MV-4-11 (cell line): ENCODE data around the gene CACNG4.

Experiments
- DNase-seq: peaks from one replicate; lab custom pipeline; 2025; lab: John Stamatoyannopoulos, UW

The CACNG4 gene

GRCh38 chr17:67066717-67067116 is 102.2 kb downstream of the CACNG4 start:
- DNase-seq = no peak

DNA sequence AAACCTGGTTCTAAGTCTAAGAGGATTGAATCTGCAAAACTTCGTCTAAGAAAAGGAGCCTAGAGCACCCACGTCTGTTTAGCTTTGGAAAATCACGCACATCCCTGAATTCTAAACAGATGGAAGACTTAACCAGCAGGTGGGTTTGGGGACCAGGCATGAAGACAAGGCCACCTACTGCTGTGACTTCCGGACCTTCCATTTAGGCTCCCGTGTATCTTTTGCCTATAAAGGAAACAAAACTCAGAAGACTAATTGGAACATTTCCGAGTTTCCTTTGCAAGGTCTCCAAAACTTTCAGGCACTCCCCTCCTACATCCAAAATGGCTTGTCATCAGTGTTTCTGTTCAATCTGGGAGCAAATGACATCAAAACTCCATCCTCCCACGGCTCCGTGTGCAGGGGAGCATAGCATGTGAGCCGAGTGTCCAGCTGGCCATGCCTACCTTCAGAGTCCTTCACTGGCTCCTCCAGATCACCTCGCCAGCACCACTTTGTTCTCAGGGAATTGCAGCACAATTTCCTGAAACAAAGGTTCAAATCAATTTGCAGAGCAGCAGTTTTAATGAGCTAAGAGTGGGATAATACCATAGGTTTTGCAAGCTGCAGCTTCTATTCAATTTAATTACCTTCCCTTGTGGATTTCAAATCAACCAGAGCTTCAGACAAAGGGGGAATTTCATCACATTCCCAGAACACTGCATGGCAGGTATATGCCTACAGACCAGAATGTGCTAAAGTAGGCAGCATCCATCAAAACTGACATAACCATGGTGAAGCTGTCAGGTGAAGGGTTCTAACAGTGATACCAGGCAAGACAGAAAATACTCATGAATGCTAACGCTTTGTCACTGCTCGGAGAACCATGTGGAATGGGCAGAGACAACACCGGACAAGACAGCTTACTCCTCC is 103.3 kb downstream of the CACNG4 start:
- DNase-seq = no peak

DNA sequence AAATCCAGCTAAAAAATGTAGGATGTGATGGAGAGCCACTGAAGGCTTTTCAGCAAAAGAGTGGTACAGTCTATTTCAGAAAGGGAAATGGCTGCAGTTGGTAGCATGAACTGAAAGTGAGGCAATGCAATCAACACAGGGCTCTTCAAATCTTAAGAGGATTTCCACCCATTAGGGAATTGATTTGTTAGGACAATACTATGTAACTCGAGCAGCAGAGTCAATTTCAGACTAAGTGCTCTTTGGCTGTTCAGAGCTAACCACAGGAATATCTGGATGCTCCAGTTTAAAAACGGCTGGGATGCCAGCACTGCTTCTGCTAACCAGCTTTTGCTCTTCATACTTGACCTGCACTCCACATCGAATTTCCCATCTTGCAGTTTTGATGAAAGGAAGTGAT is 104.5 kb downstream of the CACNG4 start:
- DNase-seq = peak; percentile 13

GRCh38 chr17:67069603-67070136 is 105.2 kb downstream of the CACNG4 start:
- DNase-seq = no peak

GRCh38 chr17:67071595-67071994 is 107.1 kb downstream of the CACNG4 start:
- DNase-seq = no peak

DNA sequence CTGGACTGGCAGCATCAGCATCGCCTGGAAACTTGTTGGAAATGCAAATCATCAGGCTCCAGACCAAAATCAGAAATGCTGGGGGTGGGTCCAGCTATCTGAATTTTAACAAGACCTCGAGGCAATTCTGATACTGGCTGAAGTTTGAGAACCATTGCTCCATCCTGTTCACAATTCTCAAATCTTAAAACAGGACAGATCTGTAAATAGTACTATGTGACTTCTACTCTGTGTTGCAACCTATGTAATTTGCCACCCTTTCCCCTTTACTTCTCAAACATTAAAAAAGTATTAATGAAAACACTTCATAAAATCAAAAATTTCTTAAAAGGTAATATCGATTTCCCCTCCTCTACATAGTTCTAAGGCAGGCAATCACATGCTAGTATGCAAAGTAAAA is 108.4 kb downstream of the CACNG4 start:
- DNase-seq = no peak

GRCh38 chr17:67074781-67075180 is 110.3 kb downstream of the CACNG4 start:
- no peak for DNase-seq

DNA sequence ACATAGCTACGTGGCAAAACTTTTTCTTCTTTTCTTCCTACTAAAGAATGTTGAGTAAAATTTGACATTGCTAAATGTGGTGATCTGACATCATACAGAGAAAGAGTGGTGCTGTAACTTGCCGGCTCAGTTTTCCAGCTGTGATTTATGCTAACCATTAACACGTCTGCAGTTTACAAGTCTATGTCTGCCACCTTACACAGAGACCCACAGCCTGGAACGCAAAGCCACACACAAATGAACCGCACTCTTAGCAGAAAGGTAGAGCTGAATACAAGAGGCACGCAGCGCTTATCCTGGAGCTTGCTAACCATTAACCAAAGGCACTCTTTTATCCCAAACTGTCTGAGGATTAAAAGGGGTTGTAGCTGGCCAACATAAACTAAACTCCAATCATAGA is 111.8 kb downstream of the CACNG4 start:
- DNase-seq = no peak

DNA sequence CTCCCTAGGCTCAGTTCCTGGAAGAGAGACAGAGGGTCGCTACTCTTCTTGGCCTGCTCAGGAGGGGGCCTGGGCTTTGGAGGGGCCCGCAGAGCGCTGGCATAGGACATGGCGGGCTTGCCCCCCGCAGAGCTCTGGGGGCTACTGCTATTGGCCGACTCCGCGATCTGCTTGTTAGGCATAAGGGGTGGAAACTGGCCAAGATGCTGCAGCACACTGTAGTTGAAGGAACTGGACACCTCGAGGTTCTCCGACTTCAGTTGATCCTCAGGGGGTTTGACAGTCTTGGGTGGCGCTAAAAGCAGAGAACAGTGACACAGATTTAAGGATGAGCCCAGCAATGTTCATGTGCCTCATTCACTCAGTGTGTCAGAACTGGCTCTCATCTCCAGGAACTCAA is 113.8 kb downstream of the CACNG4 start:
- no peak for DNase-seq

- no peak for DNase-seq
These were observed 115.0 kb downstream of the CACNG4 start for GRCh38 chr17:67079491-67079890.

DNA sequence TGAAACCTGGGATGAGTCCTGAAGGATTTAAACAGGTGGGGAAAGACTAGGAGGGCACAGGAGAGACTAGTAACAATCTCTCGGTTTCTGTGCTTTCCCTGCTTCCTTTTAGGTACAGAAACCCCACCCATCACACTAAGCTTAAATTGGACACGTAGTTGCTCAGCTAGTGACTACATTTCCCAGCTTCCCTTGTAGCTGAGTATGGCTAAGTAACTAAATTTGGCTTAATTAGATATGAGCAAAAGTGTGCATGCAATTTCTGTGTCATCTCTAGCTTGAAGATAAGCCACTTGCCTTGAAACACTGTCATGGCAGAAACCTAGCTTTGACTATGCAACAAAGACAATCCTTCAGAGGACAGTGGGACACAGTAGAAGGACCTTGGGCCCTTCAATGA is 116.3 kb downstream of the CACNG4 start:
- no peak for DNase-seq

GRCh38 chr17:67082107-67082506 is 117.6 kb downstream of the CACNG4 start:
- DNase-seq = peak; percentile 38
